Loucy (cell line): ENCODE measurements around the gene NRCAM.

Source experiments
- EZH2phosphoT487 ChIP-seq: fragments of 200-600 bp; IDR thresholded peaks from 2 replicates; pipeline ENCODE4 v1.6.1; 2018; ENCODE audit warnings: antibody characterized with exemption, mild to moderate bottlenecking, moderate library complexity, borderline replicate concordance
- TF ChIP-seq, protein P1 (sequence below): fragments of 200-600 bp; sonication (generic); conservative IDR thresholded peaks from 2 replicates; pipeline ENCODE4 v1.5.1; 2014; ENCODE audit warnings: mild to moderate bottlenecking, antibody characterized with exemption, low read length

- TF ChIP-seq, protein P1, sequence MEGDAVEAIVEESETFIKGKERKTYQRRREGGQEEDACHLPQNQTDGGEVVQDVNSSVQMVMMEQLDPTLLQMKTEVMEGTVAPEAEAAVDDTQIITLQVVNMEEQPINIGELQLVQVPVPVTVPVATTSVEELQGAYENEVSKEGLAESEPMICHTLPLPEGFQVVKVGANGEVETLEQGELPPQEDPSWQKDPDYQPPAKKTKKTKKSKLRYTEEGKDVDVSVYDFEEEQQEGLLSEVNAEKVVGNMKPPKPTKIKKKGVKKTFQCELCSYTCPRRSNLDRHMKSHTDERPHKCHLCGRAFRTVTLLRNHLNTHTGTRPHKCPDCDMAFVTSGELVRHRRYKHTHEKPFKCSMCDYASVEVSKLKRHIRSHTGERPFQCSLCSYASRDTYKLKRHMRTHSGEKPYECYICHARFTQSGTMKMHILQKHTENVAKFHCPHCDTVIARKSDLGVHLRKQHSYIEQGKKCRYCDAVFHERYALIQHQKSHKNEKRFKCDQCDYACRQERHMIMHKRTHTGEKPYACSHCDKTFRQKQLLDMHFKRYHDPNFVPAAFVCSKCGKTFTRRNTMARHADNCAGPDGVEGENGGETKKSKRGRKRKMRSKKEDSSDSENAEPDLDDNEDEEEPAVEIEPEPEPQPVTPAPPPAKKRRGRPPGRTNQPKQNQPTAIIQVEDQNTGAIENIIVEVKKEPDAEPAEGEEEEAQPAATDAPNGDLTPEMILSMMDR = no peak
- no peak for TF ChIP-seq EZH2phosphoT487
Measured at GRCh38 chr7:108226816-108227299, 229.4 kb downstream of the NRCAM start.
